EL (cell line): Measurements from ENCODE around the gene SPA17.

Experiments
- DNase-seq: peaks from one replicate; pipeline ENCODE4 v3.0.0-alpha.2; 2016

Gene SPA17

DNA sequence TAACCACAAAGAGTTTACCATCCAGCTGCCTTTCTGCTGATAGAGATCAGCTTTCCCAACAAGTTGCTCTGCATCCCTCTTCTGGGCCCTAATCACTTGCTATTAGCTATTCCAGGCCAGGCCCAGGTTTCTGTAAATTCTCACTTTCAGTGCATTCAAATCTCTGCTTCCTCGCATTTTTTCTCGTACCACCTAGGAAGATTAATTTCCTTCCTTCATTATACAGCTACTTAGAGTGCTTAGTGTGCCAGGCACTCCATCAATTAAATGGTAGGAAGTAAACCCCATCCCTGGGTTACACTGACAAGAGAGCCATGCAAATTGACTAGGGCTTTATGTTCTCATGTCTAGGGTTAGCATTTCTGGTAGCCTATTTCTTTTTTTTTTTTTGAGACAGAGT is 9.8 kb upstream of the SPA17 start:
- DNase-seq = no peak

DNA sequence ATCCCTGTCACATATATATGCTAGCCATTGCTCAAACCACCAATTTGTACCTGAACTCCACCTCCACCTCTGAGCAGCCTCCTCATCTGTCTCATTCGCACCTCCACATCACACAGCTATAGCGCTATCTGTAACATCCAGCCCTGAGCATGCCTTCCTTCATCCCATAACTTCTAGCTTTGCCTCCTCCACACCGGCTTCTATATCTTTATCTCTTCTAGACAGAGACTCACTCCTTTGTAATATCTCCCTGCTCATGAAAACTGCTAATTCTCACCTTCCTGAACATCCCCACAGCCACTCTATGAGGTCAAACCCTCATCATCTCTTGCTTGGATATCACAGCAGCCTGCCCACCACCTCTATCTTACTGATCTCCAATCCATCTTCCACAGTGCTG is 6.1 kb upstream of the SPA17 start:
- DNase-seq = no peak

DNA sequence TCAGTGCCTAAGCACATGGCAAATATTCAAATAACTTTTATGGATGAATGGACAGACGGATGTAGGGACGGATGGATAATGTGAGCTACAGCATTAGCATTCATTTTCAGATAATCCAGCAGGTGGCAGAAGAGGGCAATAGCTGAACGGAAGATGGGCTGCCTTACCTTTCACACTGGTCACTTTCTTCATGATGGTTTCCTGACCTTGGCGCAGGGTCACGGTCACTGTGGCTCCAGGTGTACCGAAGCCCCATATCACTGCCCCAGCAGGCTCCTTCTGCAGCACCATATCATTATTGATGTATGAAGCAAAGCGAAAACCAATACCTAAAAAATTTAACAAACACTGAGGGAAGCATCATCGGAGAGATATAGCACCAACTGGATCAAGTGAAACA is 4.5 kb upstream of the SPA17 start:
- peak; percentile 34 for DNase-seq

DNA sequence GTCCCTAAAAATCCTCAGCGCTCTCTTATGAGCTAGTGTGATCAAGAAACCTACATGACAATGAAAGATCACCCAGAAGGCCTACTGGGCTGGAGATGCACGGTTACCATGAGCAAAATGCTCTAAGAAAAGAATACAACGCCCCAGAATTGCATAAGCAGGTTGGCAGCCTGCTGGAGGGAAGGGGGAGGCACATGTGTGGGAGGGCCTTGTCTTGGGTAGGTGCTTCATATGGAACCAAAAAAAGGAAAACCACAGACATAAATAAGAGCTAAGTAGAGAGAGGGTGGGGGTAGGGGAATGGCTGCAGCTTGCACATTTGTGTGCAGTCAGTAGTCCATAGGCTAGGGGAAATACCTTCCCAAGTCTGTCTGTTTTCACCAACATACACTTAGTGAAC is 3.0 kb upstream of the SPA17 start:
- no peak for DNase-seq

DNA sequence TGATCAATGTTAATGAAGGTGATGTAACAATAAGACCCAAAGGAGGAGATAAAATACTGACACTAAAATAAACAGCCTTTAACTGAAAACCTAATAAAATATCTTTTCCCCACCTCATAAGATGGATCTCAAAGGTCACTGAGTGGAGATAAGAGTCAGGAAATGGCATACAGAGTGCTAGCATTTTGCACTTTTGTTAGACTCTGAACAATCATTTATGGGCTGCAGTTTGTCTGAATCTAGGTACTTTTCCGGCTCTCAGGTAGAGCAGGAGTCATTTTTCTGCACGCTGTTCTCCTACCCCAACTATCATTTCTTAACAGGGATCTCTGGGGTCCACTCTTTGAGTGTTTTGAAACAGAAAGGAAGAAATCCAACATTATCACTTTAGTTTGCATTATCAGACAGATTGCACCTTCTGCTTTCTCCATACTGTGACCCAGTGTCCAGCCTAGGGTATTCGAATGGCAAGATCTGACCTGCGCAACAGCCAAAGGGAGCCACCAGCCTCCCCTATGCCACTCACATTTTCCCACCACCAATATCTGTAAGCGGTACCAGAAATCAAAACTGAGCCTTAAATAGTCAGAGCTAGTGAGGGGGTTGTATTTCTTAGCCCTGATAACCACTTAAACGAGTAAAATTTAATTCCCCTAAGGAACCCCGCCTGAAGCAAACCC is 1.0 kb upstream of the SPA17 start:
- DNase-seq = no peak

DNA sequence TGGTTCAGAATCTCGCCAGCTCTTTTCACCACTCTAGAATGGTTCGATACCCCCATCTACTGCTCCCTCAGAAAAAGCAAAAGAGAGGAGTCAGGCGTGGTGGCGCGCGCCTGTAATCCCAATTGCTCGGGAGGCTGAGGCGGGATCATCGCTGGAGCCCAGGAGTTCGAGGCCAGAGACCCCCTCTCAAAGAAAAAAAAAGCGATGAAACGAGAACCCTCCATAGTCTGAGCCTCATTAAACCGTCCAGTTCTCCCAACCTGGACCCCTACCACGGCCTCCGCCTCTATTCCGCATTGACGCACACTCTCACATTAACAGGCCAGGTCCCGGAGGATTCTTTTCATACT is 439 bp downstream of the SPA17 start:
- no peak for DNase-seq

DNA sequence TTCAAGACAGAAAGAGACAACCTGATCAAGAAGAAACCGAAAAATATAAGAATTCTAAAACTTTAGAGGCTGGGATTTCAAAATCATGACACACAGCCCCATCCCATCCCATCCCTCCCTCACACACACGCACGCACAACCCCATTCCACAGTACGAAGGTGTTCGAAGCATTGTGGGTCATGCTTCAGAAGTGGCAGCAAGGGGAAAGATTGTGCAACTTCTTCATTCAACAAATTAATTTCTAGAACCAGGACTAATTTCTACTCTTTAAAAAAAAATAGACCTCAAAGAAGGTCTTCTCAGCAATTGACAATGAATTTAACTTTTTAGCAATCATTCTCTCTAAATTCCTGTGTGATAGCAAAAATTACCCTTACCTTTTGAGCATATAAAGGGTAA is 867 bp downstream of the SPA17 start:
- no peak for DNase-seq

DNA sequence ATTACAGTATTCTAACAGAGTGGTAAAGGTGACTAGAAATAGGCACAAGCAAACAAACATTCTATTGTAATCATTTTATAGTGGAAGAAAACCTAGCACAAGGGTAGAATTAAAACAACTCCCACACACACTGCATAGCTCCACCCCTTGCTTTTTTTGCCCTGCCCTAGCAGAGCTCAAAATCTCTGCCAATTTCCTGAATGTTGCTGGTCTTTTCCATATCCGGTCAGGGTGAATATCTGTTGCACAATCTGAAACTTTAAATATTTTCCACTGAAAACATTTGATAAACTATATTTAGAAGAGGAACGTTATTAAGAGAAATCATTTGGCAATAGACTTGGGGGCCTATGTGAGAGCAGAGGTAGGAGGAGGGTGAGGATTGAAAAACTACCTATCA is 2.7 kb downstream of the SPA17 start:
- peak; percentile 37 for DNase-seq

DNA sequence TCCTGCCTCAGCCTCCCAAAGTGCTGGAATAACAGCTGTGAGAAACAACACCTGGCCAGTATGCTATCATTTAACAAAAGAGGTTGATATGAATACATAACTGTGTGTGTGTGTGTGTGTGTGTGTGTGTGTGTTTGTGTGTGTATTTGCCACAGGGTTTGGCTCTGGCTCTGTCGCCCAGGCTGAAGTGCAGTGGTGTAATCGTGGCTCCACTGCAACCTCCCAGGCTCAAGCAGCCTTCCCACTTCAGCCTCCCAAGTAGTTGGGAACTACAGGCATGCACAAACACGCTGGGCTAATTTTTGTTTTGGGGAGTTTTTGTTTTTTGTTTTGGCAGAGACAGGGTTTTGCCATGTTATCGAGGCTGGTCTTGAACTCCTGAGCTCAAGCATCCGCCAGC is 4.7 kb downstream of the SPA17 start:
- DNase-seq = no peak

DNA sequence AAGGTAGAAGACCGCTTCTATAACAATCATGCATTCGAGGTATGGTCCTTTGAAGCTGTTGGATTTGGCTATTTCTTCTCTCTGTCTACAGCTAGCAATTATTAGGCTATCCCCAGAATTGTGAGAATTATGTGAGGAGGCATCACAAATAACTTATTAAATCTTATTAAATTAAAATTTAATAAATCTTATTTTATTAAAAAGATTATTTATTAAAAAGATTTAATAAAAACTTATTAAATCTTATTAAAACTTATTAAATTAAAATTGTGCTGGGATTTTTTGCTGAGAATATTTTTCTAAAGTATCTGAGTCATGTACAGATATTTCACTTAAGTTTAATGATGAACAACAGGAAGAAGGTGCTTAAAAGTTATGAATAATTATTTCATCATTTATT is 7.7 kb downstream of the SPA17 start:
- no peak for DNase-seq

DNA sequence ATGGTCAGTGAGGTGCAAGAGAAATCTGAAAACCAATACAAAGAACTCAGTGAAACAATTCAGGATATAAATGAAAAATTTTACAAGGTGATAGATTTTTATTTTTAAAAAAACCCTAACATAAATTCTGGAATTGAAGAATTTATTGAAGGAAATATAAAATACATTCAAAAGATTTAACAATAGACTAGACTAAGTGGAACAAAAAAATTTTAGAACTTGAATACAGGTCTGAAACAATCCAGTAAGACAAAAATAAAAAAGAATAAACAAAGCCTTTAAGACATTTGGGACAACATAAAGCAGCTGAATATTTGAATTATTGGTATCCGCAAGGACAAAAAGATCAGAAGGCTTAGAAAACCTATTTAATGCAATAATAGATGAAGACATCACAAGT is 8.7 kb downstream of the SPA17 start:
- DNase-seq = no peak

DNA sequence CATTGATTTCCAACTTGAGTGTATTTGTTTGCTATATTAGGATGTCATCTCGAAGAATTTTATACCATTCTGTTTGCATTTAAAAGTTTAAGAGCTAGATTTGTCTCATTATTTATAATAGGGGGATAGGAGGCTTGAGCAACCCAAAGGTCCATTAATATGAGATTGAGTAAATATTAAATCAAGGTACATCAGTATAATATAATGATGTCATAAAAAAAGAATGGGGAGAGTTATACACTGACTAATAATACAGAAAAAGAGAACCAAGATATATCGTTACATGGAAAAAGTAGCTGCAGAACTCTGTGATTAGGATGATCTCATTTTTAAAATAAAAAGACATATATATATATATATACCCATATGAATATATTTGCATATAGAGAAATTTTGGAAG is 19.4 kb downstream of the SPA17 start:
- DNase-seq = no peak

DNA sequence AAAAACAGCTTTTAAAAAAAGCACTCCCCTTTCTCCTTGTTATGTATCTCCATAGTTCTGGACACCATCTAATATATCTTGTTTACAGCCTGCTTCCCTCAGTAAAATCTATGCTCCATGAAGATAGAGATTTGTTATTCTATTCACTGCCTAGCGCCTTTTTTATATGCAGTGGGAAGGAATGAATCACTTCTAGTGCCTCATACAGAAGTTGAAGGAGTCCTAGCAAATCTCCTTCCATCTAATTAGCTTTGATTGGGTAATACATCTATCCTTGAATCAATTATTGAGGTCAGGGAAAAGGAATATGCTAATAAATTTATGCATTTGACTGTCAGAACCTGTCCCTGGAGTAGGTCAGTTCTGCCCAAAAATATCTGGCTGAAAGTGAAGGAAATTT is 25.8 kb downstream of the SPA17 start:
- no peak for DNase-seq

DNA sequence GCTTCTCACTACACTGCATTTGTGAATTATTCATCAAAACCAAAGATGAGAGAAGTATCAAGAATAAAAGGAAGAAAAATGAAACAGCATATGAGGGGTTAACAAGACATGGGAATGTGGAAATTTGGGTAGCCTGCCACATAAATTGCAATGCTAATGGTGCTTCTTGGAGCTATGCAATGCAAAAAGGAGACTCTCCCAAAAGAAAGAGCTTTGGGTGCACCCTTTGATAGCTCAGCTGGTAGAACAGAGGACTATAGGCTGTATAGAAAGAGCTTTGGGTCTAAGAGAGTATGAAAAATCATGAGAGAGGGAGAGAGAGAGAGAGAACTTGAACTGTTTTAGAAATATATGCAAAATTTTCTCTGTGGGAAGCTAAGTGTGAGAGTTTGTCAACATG is 26.3 kb downstream of the SPA17 start:
- no peak for DNase-seq

DNA sequence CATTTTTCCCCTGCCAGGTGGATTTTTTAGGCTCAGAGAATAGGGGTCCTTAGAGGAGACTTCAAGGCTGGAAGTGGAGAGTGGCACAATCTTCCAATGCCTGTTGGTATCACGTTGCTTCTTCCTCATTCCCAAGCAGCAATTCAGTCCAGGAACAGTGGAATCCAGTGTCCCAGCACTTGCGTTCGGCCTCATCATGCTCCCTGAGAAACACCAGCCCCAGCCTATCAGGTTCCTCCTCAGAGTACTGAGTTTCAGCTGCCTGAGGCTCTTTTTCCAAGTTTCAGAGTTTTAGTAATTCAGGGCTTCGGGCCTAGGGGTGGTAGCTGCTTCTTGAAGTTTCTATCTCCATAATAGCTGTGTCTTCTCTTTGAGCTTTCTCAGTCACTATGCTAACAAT is 34.1 kb downstream of the SPA17 start:
- no peak for DNase-seq

DNA sequence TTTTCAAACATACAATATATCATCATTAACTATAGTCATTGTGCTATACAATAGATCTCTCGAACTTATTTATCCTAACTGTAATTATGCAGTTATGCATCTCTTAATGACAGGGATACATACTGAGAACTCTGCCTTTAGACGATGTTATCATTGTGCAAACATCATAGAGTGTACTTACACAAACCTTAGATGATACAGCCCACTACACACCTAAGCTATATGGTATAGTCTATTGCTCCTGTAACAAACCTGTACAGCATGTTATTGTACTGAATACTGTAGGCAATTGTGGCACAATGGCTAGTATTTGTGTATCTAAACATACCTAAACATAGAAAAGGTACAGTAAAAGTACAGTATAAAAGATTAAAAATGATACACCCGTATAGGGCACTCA is 38.7 kb downstream of the SPA17 start:
- DNase-seq = no peak

DNA sequence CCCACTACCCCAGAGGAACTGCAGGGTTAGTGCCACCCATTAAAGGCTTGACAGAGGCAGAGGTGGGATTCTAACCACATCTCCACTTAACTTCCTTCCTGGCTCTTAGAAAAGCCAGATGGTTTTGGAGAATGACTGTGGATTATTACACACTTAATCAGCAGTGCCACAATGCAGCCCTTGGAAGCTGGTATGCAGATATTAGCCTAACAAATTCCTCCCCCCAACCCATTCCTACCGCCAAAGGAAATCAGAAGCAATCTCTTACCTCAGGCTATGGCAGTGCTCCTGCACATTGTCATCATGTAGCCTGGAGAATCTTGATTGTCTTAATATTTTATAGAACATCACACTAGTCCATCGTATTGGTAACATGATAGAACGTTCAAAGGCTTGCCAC is 42.9 kb downstream of the SPA17 start:
- peak; percentile 80 for DNase-seq

DNA sequence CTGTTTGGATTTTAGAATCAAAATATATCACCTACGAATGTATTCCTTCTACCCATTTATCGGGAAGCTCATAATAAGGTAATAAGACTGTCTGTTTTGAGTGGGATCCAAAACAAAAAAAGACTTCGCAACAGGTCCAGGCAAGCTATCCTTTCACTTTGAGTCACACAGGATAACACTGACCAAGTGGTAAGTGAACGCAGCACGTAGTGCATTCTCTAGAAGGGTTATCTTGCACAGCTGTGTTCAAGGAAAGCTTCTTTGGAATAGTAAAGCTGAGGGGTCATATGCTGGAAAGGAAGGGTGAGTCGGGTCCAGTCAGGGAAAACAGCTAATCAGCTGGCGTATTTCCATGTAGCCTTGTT is 43.7 kb downstream of the SPA17 start:
- DNase-seq = peak; percentile 25

DNA sequence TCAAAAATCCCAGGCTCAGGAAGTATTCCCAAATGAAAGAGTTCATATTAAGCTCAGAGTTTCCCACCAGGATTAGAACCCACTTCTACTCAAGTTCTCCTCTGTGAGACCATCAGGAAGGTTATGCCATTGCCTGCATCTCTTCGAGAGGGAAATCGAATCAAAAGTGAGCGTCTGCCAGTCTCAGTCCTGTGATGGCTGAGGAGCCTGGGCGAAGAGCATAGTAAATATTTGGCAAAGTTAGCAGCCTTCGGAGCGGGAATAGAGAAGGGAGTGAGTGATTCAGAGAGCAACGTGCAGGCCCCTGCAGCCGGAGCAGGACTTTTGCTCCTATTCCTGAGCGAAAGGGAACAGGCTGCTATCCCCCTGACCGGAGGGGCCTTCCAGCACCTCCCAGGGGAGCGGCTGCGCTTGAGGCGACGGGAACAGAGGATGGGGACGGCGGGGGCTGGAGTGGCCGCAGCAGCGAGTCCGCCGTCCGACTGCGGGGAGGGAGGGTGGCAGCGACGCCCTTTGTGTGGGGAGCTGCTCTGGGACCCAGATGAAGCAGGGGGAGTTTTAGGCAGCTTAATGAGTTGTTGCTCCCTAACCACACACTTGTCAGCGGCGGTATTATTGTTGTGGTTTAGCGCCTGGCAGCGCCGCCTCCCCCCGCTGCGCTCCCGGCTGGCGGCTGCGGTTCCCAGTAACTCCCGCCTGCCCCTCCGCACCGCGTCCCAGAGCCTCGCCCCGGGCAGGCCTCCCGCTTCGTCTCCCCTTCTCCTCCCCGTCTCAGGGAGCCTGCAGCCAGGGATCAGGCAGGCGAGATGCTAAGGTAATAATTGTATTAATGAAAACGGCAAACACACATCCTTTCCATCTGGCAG is 44.3 kb downstream of the SPA17 start:
- DNase-seq = peak; percentile 51

DNA sequence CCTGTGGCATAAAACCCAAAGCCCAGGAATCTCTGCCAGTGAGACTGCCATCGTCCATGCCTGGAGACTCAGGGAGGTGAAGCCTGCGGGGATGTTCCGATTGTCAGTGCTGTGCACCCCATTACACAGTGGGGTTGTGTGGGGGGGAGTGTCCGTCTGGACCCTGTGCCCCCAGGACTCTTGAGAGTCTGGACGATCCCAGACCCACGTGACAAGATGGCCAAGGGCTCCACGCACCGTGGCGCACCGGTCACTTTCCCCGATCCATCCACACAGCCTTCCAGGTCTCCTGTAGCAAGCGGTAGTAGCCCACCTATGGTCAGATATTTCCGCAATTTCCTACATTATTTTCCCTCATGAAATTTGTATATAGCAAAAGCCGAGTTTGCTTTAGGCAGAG is 45.1 kb downstream of the SPA17 start:
- no peak for DNase-seq

DNA sequence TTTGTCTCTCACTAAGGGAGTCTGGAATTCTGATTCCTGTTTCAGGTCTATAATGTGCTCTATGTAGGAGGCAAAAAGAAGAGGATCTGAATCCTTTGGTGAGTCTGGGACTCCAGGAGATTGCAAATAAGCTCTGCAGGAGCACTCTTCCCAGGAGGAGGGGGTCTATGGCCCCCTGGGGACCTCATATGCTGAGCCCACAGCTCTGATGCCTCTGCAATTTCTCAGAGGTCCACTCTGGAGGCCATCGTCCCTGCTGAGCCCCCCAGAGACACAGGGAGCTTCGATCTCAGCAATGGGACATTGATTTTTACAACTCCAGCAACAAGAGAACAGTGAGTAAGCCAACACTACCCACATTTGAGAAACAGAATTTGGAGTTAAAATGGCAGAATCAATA is 45.8 kb downstream of the SPA17 start:
- DNase-seq = no peak

DNA sequence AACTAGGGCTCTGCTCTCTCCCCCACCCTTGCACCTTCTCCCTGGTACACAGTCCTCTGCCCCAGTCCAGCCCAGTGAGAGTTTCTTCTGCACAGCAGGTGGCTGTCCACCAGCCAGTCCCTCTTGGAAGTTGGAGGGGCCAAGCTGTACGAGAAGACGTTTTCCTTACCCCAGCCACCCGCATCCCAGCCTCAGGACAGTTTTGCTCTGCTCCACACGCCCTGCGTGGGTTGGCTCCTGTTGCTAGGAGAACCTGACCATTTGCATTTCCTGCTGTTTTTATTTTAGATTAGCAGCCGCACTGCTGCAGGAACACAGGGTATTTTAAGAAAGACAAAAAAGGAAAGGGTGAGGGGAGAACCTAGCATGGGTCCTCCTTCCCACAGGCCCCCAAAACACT is 48.5 kb downstream of the SPA17 start:
- no peak for DNase-seq

DNA sequence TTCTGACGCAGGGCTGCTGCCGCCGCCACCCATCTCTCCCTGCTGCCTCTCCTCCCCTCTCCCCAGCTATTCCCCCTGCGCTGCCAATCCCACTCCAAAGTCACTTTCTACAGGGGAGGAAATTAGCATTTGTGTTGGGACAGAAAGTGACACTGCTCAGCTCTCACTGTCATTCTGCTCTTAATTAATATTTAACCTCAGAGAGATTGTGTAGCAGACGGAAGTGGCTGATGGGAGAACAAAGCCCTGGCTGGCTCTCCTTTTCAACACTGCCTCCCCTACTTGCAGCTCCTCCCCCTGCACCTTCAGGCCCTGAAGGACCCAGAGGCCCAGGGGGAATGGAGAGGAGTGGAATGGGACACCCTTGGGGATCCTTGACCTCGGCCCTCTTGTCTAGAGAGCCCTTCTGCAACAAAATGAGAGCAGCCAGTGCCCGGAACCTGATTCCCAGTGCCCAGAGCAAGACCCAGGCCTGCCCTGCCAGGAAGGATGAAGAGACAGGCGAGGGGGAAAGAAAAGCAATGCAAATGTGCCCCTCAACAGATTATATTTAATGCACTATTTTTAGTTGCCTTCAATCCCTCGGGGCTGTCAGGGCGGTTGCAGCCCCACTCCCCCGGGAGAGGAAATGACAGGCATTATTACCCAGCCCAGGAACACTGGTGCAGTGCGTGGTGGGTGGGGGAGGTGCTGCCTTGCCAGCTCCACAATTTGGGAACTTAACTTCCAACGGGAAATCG is 51.4 kb downstream of the SPA17 start:
- no peak for DNase-seq

DNA sequence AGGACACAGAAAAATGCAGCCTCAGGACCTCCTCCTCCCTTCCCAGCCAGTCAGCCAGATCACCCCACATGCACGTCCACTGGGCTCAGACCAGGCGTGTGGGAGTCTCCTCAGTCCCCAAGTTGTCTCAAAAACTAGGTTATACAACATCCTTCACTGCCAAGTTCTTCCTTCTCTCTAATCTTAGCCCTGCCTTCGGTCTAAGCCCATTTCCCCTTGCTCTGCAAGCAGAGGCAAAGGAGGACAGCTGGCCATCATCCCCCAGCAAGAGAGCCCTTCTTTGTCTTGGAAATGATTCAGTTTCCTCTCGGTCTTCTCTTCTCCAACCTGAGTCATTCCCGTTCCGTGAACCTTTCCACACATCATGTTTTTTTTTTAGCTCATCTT is 52.0 kb downstream of the SPA17 start:
- peak; percentile 48 for DNase-seq
